Measurements from ENCODE around the gene RTN4RL2.

The RTN4RL2 gene

DNA sequence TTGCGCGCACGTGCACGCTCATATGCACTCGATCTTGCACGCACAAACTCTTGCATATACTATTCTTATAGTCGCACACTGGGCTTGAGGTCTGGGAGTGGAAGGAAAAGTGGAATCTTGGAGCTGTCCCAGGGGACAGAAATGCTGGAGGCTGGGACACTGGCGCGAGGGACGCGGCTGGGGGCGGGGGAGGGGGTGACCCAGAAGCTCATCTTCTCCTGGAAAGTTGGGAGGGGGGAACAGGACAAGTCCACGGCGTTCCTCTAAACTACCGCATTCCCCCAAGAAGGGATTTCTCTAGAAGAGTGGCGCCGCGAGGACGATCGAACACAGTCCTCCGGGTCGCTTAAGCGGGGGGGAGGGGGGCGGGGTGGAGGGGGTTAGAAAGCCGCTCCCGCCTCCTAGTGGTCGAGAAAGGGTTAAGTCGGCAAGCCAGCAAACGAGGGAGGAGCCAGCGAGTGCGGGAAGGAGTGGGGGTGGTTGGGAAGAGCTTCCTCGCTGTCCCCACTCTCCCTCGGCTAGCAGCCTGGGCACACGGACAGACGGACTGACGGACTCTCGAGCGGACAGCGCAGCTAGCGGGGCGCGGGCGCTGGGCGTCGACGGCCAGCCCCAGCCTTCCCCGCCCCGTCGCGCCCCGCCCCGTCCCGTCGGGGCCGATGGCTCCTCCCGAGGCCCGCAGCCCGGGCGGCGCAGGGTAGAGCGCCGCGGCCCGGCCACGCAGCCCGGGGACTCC lies at the start of gene RTN4RL2:
RTN4RL2 (plus strand) TSS at position 507 of the 736 bp plus-strand sequence. CDS start 338 bp downstream, outside the sequence.
- peak; percentile 73 to 80 for DNase-seq

DNA sequence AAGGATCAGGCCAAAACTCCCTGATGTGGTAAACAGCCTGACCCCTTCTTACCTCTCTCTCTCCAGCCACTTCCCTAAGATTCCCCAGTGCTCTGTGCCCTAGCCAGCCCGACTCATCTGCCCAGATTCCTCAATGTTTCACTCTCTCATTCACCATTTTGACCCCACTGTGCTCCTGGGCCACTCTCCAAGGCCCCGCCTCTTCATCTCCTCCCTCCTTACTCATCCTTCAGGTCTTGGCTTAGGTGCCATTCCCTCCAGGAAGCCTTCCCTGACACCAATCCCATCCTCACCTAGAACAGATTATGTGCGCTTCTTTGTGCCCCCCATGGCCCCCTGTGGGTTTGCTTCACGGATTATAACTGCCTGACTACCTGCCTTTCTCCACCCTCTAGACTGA lies 46.6 kb upstream of the RTN4RL2 start:
- DNase-seq: no peak

DNA sequence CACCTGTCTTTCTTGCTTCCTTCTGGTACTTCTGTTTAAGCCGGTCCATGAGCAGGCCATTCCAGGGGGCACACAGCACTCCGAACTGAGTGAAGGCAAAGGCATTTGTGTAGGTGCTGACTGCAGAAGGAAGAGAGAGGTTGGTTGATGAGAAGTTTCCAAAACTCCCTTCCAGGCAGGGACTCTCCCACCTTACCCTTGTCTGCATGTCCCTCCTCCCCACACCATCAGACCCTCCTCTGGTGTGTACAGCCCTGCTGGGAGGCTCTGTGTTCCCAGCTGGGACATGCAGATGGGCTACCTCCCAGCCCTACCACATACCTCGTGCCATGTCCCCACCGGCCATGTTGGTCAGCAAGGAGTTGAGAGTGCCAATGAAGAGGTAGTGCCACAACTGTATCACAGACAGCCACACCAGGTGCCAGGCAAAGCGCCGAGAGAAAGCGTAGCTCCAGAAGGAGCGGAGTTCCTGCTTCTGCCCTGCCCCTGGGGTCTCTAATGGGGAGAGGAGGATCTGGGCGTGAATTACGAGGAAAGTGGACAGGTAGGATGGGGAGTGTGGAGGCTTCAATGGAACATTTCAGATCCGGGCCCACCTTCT lies 45.6 kb upstream of the RTN4RL2 start:
- DNase-seq: no peak

DNA sequence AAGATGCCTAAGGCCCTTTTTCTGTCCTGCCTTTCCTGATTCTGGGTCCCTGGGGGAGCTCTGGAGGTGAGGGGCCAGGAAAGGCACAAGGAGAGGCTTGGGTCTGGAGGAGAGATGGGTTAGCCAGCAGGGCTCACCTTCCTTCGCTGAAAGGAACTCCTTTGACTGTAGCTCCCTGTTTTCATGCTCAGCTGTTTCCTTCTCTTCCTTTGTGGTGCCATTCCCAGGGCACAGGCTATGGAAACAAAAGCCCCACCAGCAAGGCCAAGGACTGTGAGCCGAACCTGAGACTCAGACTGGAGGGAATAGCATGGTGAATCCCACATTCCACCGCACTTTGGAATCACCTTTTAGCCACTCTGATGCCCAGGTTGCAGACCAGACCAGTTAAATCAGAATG lies 43.9 kb upstream of the RTN4RL2 start:
- DNase-seq: no peak

DNA sequence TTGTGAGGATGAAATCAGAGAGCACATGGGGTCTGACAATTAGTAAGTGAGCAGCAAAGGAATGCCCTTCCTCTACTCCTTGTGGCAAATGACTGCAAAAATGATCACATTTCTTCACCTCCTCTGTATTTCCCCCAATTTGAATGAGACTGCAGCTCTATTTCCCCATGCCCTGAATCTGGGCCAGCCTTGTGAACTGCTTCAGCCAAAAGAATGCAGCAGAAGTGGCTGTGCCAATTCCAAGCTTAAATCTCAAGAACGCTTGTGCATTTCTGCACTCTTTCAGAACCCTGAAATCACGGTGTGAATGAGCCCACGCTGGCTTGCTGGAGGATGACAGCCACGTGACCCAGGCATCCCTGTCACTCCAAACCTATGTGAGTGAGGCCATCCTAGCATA lies 43.3 kb upstream of the RTN4RL2 start:
- DNase-seq: no peak

DNA sequence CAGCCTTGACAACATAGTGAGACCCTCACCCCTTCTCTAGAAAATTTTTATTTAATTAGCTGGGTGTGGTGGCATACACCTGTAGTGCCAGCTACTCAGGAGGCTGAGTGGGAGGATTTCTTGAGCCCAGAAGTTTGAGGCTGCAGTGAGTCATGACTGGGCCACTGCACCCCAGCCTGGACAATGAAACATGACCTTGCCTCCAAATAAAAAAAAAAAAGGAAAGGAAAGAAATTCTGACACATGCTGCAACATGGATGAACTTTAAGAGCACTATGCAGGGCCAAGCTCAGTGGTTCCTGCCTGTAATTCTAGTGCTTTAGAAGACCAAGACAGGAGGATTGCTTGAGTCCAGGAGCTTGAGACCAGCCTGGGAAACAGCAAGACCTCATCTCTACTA lies 42.2 kb upstream of the RTN4RL2 start:
- no peak for DNase-seq

DNA sequence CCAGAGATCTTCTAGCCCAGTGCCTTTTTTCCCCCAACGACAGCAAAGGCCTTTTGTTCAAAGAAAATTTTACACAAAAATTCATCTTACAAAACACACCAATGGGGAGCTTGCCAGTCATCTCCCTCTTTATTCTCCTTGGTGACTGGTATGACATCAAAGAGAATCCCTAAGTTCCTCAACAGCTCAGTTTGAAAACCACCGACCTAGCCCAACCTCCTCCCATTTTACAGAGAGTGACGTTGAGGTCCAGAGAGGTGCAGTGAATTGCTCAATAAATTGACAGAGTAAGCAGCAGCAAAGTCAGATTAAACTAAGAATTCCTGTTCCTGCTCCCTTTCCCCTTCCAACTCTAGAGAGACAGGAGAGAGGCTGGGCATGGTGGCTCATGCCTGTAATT lies 41.2 kb upstream of the RTN4RL2 start:
- no peak for DNase-seq

DNA sequence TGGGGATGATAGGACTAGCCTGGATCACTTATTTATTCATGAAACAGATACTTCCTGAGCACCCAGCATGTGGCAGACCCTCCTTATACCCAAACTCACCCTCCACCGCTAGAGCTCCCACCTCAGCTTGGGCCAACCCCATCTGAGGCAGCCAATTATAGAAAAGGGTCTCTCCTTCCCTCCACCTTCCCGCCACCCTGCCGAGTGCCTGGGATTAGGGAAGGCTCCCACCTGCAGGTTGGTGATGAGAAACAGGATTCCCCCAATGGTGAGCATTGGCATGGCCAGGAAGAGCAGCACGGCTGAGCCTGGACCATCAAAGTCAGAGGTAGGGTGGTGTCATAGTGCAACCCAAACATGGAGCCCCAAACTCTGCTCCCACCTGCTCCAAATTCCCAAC lies 39.3 kb upstream of the RTN4RL2 start:
- DNase-seq: no peak

DNA sequence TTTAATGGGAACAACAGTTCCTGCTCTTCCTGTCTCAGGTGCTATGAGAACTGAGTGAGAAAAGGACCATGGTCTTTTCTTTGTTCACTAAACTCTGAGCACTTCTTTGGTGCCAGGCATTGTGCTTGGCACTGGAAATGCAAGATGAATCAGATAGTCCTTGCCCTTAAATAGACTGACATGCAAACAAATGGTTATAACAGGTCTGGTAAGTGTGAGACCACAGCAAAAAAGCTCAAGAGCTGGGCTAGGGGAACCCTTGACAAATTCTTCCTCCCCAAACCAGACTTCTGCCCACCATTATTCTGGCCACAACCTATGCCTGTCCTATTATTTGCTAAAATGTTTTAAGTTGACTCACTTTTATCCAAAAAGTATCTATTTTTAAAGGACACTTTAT lies 38.5 kb upstream of the RTN4RL2 start:
- DNase-seq: no peak

DNA sequence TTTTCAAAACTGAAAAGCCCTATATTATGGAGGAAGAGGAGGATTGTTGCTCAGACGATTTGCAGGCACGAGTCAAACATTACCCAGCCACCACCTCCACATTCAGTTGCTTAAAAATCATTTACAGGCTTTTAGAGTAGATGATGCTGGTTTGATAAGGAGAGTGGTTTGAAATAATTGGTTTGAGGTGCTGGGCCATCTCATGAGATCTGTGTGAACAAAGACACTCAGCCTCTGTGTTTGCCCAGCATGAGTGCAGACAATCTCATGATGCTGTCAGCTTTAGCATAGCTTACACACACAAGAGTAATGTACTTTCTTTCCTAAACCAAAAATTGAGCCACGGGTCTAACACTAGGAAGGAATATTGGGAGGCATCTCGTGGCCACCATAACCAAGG lies 37.7 kb upstream of the RTN4RL2 start:
- DNase-seq: no peak

DNA sequence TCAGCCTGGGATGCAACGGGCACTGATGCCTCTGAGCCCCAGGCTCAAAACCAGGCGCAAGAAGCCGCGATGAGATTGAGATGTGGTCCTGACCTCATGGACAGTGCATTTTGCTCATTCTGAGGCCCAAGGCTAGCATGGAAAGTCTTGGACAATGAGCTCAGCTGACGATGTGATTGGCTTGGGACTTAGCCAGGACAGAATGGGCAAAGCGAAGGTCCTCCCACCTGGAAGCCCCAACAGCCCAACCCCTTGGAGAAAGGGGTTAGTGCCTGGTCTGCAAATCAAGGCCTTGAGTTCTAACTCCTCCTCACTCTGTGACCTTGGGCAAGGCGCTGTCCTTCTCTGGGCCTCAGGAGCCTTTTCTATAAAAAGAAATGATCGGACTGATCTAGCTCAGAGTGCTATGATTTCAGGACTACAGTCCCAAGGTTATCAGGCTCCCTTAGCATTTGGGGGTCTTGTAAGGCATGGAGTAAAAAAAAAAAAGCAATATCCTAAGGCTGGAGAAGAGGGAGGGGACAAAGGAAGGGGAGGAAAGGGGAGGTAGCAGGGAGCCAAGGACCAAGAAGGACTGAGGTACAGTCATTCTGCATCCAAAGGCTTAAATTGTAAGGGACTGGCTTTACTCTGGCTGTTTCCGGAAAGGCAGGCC lies 36.1 kb upstream of the RTN4RL2 start:
- DNase-seq: no peak

DNA sequence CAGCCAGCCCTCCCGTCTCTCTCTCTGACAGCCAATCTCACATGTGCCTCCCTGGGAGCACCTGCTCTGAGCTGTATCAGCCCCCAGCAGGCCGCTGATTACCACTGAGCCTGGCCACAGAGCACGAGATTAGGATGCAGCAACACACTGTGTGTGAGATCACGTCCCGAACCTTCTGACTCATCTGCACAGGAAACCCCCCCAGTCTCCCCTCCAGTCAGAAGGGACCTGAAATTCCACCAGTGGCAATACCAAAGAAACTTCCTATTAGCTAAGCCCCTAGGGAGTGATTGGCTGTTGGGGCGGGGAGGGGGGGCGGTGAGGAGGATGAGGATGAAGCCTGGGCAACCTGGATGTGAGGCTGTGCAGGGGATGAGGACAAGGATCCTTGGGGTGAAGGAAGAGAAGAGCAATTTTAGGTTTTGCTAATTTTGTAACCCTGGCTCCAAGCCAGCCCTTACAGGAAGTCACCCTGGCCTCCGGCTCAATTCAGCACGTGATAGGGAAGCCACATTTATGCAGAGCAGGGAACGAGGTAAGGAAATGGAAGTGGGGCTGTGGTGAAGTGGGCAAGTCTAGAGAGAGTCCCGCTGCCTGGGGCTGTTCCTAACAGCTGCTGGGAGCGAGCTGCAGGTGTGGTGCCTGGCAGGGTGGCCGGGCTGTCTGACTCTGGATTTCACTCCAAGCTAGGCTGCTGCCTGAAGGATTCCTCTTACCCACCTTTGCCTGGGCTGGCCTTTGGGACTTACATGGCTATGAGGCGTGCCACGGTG lies 35.4 kb upstream of the RTN4RL2 start:
- DNase-seq: peak; percentile 99

DNA sequence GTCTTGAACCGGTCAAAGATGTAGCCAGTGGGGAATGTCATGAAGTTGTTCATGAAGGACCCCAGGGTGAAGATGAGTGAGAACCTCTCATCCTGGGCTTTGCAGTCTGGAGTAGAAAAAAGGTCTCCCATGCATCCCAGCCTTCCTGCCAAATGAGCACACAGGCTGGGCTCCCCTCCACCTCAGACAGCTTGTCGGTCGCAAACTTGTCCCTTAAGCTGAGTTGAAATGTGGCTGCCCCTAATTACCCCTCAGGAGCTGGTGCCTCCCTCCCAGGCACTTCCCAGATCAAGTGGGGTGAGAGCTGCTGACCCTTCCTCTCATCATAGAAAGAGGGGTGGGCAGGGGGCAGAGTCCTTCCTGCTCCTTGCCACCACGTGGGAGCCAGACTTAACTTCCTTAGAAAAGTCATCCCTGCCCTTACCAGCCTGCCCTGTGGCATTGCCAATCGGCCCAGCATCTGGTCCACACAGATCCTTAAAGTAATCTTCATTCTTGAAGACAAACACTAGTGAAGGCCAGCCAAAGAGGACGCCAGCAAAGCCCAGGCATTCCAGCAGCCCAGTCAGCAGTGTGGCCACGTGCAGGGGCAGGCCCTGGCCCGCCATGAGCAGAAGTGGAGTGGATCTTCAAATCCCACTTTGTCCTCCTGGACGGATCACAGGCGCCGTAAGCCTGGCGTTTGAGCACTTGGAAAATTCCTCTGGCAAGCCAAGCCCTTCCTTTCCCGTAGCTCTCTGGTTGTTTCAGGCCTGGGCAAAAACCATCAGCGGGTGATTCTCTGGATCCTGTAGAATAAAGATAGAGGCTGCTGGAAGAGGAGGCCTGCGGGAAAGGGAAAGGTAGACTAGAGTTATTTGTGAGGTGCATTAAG lies 34.5 kb upstream of the RTN4RL2 start:
- no peak for DNase-seq

DNA sequence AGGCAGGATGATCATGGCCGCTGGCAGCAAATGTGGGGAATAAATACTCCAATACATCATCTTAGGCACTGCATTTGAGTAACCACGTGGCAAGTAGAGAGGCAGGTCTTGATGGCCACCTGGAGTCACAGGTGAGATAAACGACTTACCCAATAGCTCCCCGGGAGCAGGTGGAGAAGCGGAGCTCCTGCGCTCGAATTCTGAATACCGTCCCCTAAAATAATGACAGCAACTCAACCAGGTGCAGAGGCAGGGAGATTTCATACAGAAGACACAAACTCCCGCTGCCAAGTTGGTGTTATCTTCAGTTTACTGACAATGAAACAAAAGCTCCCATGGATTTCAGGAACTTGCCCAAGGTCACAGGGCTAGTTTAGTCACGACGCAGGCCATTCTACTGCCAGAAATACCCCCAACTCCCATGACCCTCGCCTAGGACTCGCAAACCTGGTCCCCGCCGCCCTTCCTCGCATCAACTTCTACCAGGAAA lies 33.8 kb upstream of the RTN4RL2 start:
- peak in 1 of 2 experiments; percentile 41 for DNase-seq

DNA sequence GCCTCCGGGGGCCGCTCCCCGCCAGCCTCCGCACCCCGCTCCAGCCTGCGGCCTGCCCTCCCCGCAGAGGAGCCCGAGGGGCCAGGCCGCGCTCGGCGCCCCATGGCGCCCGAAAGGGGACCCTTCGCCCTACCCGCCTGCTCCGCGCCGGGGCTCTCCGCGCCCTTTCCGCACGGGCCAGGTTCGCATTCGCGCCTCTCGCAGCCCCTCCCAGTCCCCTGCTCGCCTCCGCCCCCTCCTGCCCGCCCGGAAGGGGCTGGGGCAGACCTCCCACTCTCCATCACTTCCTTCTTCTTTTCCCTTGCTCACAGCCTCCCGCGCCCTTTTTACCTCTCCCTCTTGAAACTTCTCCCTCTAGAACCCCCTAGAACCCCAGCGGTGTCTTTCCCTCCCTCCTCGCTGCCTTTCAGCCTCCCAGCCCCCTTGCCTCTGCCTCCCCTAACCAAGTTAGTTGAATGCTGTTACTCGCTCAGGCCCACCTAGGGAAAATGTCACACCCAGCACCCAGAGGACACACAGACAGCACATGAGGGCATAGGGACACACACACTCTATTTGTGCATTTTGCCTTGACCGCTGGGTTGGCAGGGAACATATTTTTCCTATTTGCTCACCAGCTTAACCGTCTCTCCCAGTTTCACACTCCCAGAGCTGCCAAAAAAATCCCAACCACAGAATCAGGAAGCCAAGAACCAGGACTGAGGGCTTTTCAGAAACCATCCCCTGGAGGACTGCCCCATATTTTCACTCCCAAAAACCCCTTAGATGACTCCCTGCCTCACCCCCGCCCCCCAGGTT lies 33.2 kb upstream of the RTN4RL2 start, which contains the start of gene SLC43A3:
SLC43A3 (minus strand) TSS at position 193 of the 798 bp plus-strand sequence. CDS start 949 bp downstream, outside the sequence.
- peak; percentile 78 to 86 for DNase-seq

DNA sequence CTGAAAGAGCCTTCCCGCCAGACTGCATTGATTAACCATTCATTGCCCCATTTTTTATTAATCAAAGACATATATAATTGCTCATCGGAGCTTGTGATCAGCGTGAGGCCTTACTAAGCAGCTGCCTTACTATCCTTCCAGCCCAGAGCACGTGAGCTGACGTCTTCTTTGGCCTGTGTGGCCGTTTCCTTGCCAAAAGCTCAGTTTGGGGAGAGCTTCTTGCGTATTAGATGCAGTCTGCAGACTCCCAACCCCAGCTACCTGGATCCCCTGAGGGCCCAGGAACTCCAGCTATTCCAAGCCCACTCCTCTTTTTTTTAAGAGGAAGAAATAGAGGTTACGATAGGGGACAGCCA lies 32.6 kb upstream of the RTN4RL2 start:
- no peak for DNase-seq

DNA sequence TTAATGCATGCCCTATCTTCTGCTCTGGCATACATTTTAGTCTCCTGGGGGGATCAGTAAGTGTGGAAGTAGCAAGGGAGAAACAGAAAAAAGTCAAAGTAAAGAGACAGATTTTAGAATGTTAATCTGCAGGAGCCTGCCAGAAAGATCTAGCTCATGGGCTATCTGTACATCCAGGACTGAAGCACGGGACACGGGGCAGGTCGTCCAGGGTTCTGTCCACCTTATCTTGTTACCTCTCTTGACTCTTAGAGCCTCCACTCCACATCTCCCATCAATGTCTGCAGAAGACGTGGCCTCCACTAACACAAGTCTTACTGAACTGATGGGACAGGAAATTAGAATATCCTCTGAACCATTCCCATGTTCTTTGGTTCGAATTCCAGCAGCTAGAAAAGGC lies 31.7 kb upstream of the RTN4RL2 start:
- no peak for DNase-seq

DNA sequence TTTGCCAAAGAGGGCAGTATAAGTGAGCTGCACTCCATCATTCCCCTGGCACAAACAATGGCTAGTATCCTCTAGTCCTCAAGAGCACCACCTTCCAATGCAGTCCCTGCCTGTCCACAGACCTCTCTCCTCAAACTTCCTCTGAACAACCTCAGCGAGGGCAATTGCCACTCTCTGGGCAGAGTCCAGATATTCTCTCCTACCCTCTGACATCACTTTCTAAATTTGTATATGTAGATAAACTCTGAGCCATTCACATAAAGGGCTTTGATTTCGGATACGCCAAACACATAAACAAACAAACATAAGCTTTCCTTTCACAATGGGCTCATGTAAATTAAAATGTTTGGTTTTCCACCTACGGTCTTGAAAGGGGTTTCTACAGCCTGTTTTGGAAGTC lies 30.4 kb upstream of the RTN4RL2 start:
- DNase-seq: no peak

DNA sequence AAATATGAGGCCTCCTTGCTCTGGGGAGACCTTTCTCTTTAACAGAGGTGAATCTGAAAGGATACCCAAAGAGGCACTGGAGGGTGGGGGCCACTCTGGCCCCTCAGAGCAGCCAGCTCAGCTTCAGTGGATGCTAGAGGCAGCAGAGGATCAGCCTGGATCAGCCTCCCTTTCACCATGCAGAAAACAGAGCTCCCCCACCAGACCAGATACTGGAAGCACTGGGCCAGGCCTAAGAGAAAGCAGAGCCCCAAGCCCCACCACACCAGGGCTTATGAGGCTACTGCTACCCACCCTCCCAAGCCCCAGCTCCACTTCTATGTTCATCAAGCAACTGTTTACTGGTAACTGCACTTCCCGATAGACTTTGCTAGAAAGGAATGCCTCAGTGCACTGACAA lies 29.4 kb upstream of the RTN4RL2 start:
- DNase-seq: peak in 1 of 2 experiments; percentile 20

DNA sequence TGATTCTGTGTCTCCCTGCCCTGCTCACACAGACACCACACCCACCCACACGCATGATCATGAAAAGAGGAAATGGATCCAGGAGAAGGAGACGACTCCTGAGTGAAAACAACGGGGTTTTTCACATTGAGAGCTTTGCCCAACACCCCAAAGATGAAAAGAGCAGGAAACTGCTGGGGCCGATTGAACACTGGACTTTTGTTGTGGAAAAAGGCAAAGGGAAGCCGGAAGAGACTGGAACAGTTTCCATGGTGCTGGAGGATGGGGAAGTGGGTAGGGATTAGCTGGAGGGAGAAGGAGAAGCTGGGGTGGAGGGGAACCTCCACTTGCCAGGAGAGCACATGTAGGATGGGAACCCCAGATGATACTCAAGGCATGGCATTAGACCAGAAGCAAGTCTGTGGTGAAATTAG lies 28.2 kb upstream of the RTN4RL2 start:
- no peak for DNase-seq

DNA sequence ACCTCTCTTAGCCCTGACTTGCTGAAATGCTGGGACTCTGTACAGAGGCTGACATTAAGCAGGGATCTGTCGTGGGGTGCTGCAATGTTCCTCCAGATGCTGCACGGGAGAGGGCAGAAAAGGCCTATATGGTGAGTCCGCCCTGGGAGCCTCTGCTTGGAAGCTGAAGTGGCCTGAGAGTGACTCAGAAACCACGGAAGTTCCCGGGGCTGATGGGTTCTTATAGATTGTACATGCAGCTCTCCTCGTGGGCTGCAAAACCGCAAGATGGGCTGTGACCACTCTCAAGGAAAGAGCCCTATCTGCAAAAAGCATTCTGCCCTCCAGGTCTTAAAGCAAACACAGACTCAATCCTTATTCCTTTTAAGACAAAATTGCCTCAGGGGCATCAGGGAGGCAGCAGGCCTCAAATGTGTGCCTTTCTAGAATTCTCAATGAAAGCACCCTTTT lies 27.6 kb upstream of the RTN4RL2 start:
- DNase-seq: peak; percentile 52 to 57
